SK-N-MC (cell line): ENCODE data around the gene CFAP46.

ENCODE experiments used
- DNase-seq: peaks from one replicate; pipeline ENCODE4 v3.0.0-alpha.2; 2011; ENCODE audit warnings: low read depth, low spot score
- H3K27ac ChIP-seq: fragments of 200-600 bp; sonication (generic); 2 replicates; pipeline ENCODE4 v1.5.1; 2016; ENCODE audit warnings: mixed run types
- H3K36me3 ChIP-seq: fragments of 200-600 bp; sonication (generic); 2 replicates; pipeline ENCODE4 v1.6.1; 2017; ENCODE audit warnings: antibody characterized with exemption, low read length, mixed read lengths; ENCODE audit not compliant: insufficient read depth
- H3K4me3 ChIP-seq: fragments of 200-600 bp; sonication (generic); 2 replicates; pipeline ENCODE4 v1.5.1; 2016
- H3K9ac ChIP-seq: fragments of 200-600 bp; sonication (generic); 2 replicates; pipeline ENCODE4 v1.8.0; 2017; ENCODE audit warnings: mixed run types, mixed read lengths; ENCODE audit not compliant: insufficient read length
- H3K9me3 ChIP-seq: fragments of 200-600 bp; sonication (generic); 2 replicates; pipeline ENCODE4 v1.6.1; 2017; ENCODE audit warnings: low read depth, mild to moderate bottlenecking, antibody characterized with exemption, low read length, moderate library complexity, mixed read lengths
- EZH2 ChIP-seq: fragments of 200-600 bp; sonication (generic); IDR thresholded peaks from one replicate; pipeline ENCODE4 v1.6.1; 2017; ENCODE audit warnings: antibody characterized with exemption
- FOXP2 ChIP-seq: optimal IDR thresholded peaks from 2 replicates; pipeline ENCODE3; 2011; ENCODE audit warnings: mild to moderate bottlenecking, moderate library complexity; ENCODE audit not compliant: insufficient read depth; ENCODE audit errors: extremely low read length, control extremely low read depth
- POLR2AphosphoS5 ChIP-seq: IDR thresholded peaks from 2 replicates; pipeline ENCODE4 v1.6.1; 2012; ENCODE audit warnings: mild to moderate bottlenecking, low read depth, low read length, borderline replicate concordance

Gene CFAP46

GRCh38 chr10:132876993-132877431, 65.4 kb downstream of the CFAP46 start:
- no peak for DNase-seq
- no peaks in the 10 kb centered on the region for H3K9me3 ChIP-seq
- no peaks in the 10 kb centered on the region for H3K36me3 ChIP-seq
- no peak overlapping the region for H3K27ac ChIP-seq
- H3K9ac ChIP-seq: no peak overlapping the region
- no peak overlapping the region for H3K4me3 ChIP-seq
- TF ChIP-seq POLR2AphosphoS5 (no peak), EZH2 (no peak), FOXP2 (no peak)

GRCh38 chr10:132876131-132876860, 66.1 kb downstream of the CFAP46 start:
- no peaks in the 10 kb centered on the region for H3K36me3 ChIP-seq
- TF ChIP-seq FOXP2: no peak
- no peak for TF ChIP-seq POLR2AphosphoS5
- no peak for TF ChIP-seq EZH2
- DNase-seq: no peak
- H3K9ac ChIP-seq: no peak overlapping the region
- no peak overlapping the region for H3K27ac ChIP-seq
- no peak overlapping the region for H3K4me3 ChIP-seq
- H3K9me3 ChIP-seq: no peaks in the 10 kb centered on the region

- no peak for DNase-seq
- Histone ChIP-seq H3K36me3 (no peaks in the 10 kb centered on the region), H3K4me3 (no peak overlapping the region), H3K9ac (no peak overlapping the region), H3K27ac (no peak overlapping the region), H3K9me3 (no peaks in the 10 kb centered on the region)
- TF ChIP-seq FOXP2 (no peak), POLR2AphosphoS5 (no peak), EZH2 (no peak)
These were observed 66.9 kb downstream of the CFAP46 start for GRCh38 chr10:132875435-132875834.

- no peak for TF ChIP-seq POLR2AphosphoS5
- no peak for TF ChIP-seq FOXP2
- TF ChIP-seq EZH2: no peak
- Histone ChIP-seq H3K4me3 (no peak overlapping the region), H3K27ac (no peak overlapping the region), H3K9me3 (no peaks in the 10 kb centered on the region), H3K9ac (no peak overlapping the region), H3K36me3 (no peaks in the 10 kb centered on the region)
- no peak for DNase-seq
These were observed 69.0 kb downstream of the CFAP46 start for GRCh38 chr10:132873395-132873794.

- H3K9ac ChIP-seq: no peak overlapping the region
- no peak for TF ChIP-seq POLR2AphosphoS5
- TF ChIP-seq FOXP2: no peak
- no peak for TF ChIP-seq EZH2
- H3K4me3 ChIP-seq: no peak overlapping the region
- no peaks in the 10 kb centered on the region for H3K9me3 ChIP-seq
- DNase-seq: no peak
- H3K36me3 ChIP-seq: no peaks in the 10 kb centered on the region
- no peak overlapping the region for H3K27ac ChIP-seq
These were observed 69.7 kb downstream of the CFAP46 start for GRCh38 chr10:132872658-132873057.

GRCh38 chr10:132870426-132870825, 71.9 kb downstream of the CFAP46 start:
- no peak overlapping the region for H3K4me3 ChIP-seq
- H3K27ac ChIP-seq: no peak overlapping the region
- no peak overlapping the region for H3K9ac ChIP-seq
- H3K36me3 ChIP-seq: no peaks in the 10 kb centered on the region
- no peak for DNase-seq
- no peaks in the 10 kb centered on the region for H3K9me3 ChIP-seq
- TF ChIP-seq FOXP2: no peak
- TF ChIP-seq EZH2: no peak
- TF ChIP-seq POLR2AphosphoS5: no peak

GRCh38 chr10:132869621-132870020, 72.7 kb downstream of the CFAP46 start:
- DNase-seq: no peak
- no peak overlapping the region for H3K27ac ChIP-seq
- no peak overlapping the region for H3K4me3 ChIP-seq
- no peak for TF ChIP-seq POLR2AphosphoS5
- TF ChIP-seq EZH2: no peak
- TF ChIP-seq FOXP2: no peak
- H3K9ac ChIP-seq: no peak overlapping the region
- H3K36me3 ChIP-seq: no peaks in the 10 kb centered on the region
- H3K9me3 ChIP-seq: no peaks in the 10 kb centered on the region

GRCh38 chr10:132868995-132869394, 73.4 kb downstream of the CFAP46 start:
- no peak overlapping the region for H3K9ac ChIP-seq
- H3K27ac ChIP-seq: no peak overlapping the region
- no peak for DNase-seq
- TF ChIP-seq EZH2: no peak
- no peak for TF ChIP-seq FOXP2
- TF ChIP-seq POLR2AphosphoS5: no peak
- no peaks in the 10 kb centered on the region for H3K36me3 ChIP-seq
- no peak overlapping the region for H3K4me3 ChIP-seq
- H3K9me3 ChIP-seq: no peaks in the 10 kb centered on the region

GRCh38 chr10:132867801-132868644, 74.3 kb downstream of the CFAP46 start:
- no peak overlapping the region for H3K9ac ChIP-seq
- H3K4me3 ChIP-seq: no peak overlapping the region
- TF ChIP-seq POLR2AphosphoS5: no peak
- TF ChIP-seq FOXP2: no peak
- no peak for TF ChIP-seq EZH2
- H3K27ac ChIP-seq: no peak overlapping the region
- no peaks in the 10 kb centered on the region for H3K9me3 ChIP-seq
- no peak for DNase-seq
- no peaks in the 10 kb centered on the region for H3K36me3 ChIP-seq
